Suprapubic skin (tissue), 4 donors: ENCODE measurements around the gene SPTBN1.

Experiments used
- EP300 ChIP-seq: sonication (generic); formaldehyde crosslinking; IDR thresholded peaks from one replicate; pipeline ENCODE4 v1.6.1; 2017; ENCODE audit warnings: antibody characterized with exemption
- POLR2A ChIP-seq, 2 donors: fragments of 450-650 bp; IDR thresholded peaks; one replicate each; pipeline ENCODE4 v1.6.1; 2017; ENCODE audit warnings: antibody characterized with exemption in 2 of 2, mild to moderate bottlenecking in 2 of 2, moderate library complexity in 2 of 2
- POLR2AphosphoS5 ChIP-seq, 3 donors: sonication (generic); formaldehyde crosslinking; IDR thresholded peaks; one replicate each; pipeline ENCODE4 v1.6.1; 2017; ENCODE audit warnings: antibody characterized with exemption in 3 of 3
- TF ChIP-seq, protein P1 (sequence below), 2 donors: fragments of 200-600 bp in 1 of 2; fragments of 450-650 bp in 1 of 2; sonication (generic) in 1 of 2; IDR thresholded peaks; one replicate each; pipeline ENCODE4 v1.5.1; 2016 to 2019; ENCODE audit warnings: antibody characterized with exemption in 2 of 2, mild to moderate bottlenecking in 1 of 2, moderate library complexity in 1 of 2

DNA sequence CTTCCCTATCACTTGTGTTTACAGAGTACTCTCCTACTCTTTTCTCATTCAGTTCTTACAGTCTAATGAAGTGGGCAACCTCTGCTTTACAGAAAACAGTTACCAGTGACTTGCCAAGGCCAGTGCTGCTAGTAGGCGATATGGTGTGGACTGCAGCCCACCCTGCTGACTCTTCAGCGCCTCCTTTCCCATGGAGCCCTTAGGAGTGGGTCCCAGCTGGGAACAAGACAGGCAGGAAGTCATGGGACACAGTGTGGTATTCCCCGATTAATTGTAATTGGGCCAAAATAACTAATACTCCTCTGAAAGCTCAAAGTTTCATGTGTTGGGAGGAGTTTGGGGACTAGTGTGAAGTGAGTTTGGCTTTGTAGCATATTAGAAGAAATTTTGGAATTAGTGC, 147.2 kb downstream of the SPTBN1 start:
- TF ChIP-seq POLR2A (IDR thresholded peaks at IDR 0.05) (no peak), POLR2AphosphoS5 (IDR thresholded peaks at IDR 0.05) (no peak), EP300 (no peak)
- TF ChIP-seq, protein P1, sequence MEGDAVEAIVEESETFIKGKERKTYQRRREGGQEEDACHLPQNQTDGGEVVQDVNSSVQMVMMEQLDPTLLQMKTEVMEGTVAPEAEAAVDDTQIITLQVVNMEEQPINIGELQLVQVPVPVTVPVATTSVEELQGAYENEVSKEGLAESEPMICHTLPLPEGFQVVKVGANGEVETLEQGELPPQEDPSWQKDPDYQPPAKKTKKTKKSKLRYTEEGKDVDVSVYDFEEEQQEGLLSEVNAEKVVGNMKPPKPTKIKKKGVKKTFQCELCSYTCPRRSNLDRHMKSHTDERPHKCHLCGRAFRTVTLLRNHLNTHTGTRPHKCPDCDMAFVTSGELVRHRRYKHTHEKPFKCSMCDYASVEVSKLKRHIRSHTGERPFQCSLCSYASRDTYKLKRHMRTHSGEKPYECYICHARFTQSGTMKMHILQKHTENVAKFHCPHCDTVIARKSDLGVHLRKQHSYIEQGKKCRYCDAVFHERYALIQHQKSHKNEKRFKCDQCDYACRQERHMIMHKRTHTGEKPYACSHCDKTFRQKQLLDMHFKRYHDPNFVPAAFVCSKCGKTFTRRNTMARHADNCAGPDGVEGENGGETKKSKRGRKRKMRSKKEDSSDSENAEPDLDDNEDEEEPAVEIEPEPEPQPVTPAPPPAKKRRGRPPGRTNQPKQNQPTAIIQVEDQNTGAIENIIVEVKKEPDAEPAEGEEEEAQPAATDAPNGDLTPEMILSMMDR (IDR thresholded peaks at IDR 0.05) = no peak
